Smooth muscle cell of bladder (primary cell): Measurements from ENCODE around the gene NAB2. TPM values are rescaled to one million over a fixed set of nuclear protein-coding genes. Genes with fewer than 3 reads are reported as not detected.

Experiments
- total RNA-seq: library from RNA; depleted of rRNA; stranded (reverse); fragments of >200 nt; gene quantifications from 2 replicates; pipeline ENCODE4 v1.2.3, GENCODE V29; 2014

The NAB2 gene, protein sequence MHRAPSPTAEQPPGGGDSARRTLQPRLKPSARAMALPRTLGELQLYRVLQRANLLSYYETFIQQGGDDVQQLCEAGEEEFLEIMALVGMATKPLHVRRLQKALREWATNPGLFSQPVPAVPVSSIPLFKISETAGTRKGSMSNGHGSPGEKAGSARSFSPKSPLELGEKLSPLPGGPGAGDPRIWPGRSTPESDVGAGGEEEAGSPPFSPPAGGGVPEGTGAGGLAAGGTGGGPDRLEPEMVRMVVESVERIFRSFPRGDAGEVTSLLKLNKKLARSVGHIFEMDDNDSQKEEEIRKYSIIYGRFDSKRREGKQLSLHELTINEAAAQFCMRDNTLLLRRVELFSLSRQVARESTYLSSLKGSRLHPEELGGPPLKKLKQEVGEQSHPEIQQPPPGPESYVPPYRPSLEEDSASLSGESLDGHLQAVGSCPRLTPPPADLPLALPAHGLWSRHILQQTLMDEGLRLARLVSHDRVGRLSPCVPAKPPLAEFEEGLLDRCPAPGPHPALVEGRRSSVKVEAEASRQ
- 26.6 and 39.9 TPM in 2 replicates for total RNA-seq

GRCh38 chr12:57088354-57089270 is at the start of gene NAB2:
Gene NAB2 (plus strand): TSS chr12:57089114. CDS start chr12:57089272, 158 bp downstream.

DNA sequence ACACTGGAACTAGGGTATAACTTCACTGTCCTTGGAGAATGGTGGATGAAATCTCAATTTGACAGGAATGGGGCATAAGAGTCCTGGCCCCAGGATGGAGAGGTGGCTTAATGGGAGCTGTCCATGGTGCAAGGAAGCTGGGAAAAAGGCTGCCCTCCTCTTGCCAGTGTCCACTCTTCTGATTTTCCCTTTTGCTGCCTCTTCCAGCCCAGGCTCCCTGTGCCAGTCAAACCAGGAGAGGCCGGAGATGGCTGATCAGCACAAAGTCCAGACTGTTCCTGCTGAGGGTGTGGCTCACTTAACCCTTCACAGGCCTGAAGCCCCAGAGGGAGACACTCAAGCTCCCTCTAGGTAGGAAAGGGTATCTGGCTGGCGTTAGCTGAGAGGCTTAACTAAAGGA is 39.0 kb upstream of the NAB2 start, which contains the start of gene MYO1A:
Gene MYO1A, minus strand, starts transcription at position 240 of the 400 bp plus-strand sequence. CDS start 1,806 bp downstream, outside the sequence.

GRCh38 chr12:57078519-57079404 is 10.2 kb upstream of the NAB2 start, which contains the start of gene NEMP1:
Gene NEMP1 (minus strand): TSS chr12:57078791. CDS start chr12:57078745, 46 bp downstream.

GRCh38 chr12:57111031-57111734 is 22.3 kb downstream of the NAB2 start, which contains the start of gene STAT6:
Gene STAT6 (minus strand): TSS chr12:57111362. CDS start chr12:57108278, 3,084 bp downstream.

DNA sequence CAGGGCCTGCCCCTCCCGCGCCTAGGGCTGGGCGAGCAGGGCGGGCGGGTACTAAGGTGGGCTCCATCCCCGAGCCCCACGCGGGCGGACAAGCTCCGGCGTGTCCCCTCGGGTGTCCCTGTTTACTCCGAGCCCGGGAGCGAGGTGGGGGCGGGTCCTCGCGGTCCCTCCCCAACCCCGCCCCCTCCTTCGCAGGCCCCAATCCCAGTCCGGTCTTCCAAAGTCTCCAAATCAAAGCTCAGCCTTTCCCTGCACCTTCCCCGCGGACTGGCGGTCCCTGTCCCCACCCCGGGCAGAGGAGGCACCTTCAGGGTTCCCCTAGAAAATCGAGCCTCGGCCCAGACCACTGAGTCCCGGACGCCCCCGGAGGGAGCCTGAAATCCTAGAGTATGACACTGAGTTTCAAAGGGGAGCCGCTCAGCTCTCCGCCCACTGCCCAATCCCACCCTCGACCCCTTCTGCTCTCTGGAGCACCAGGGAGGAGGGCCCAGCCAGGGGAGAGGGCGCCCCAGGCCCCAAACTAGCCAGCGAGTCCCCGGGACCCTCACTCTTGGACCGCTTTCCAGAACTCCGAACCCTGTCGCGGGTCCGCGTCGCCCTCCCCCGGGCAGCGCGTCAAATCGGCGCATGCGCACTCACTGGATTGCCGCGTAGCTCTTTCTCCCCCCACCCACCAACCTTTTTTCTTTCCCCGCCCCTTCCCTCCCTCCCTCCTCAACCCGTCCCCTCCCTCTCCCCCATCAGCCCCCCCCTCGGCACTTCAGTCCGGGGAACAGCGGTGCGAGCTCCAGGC is 39.0 kb downstream of the NAB2 start, which contains the start of gene LRP1:
Gene LRP1, plus strand, starts transcription at position 758 of the 793 bp plus-strand sequence. CDS start 482 bp downstream, outside the sequence.

Other genes starting within 250 kb of the NAB2 start
- gene SDR9C7, start 154.7 kb upstream of the NAB2 start, total RNA-seq: under 0.01 TPM in 1 of 2 replicates, not detected in the other
- 0.09 and 0.14 TPM in 2 replicates for gene RDH16, start 131.5 kb upstream of the NAB2 start, total RNA-seq
- gene ZBTB39, start 82.6 kb upstream of the NAB2 start, total RNA-seq: 2.8 and 3.6 TPM in 2 replicates
- not detected in 2 replicates for gene TAC3, start 72.6 kb upstream of the NAB2 start, total RNA-seq
- gene MYO1A, start 39.0 kb upstream of the NAB2 start, total RNA-seq: under 0.01 TPM in 1 of 2 replicates, not detected in the other
- gene NEMP1, start 10.3 kb upstream of the NAB2 start, total RNA-seq: 3.8 and 4.7 TPM in 2 replicates
- gene STAT6, start 22.2 kb downstream of the NAB2 start, total RNA-seq: 75.2 and 76.1 TPM in 2 replicates
- gene LRP1, start 39.4 kb downstream of the NAB2 start, total RNA-seq: 258 and 432 TPM in 2 replicates
- not detected in 2 replicates for gene LRP1-AS, start 58.5 kb downstream of the NAB2 start, total RNA-seq
- 0.28 and 0.65 TPM in 2 replicates for gene NXPH4, start 127.7 kb downstream of the NAB2 start, total RNA-seq
- gene SHMT2, start 140.6 kb downstream of the NAB2 start, total RNA-seq: 223 and 313 TPM in 2 replicates
- 0.14 and 0.37 TPM in 2 replicates for gene STAC3, start 162.1 kb downstream of the NAB2 start, total RNA-seq